Hematopoietic multipotent progenitor cell treated with erythropoietin and hydrocortisone succinate and interleukin-3 and kit ligand, for 8 days (in vitro differentiated cells): ENCODE data around the gene TYMP.
"Not testable (repeated sequence)": the region's sequence is repeated elsewhere in the genome, so short reads cannot be mapped to it uniquely, and the experiment has no call there.

Experiments
- DNase-seq: peaks from one replicate; pipeline ENCODE4 v3.0.0-alpha.2; 2015

TYMP gene

GRCh38 chr22:50523806-50524675 is 5.8 kb downstream of the TYMP start:
- DNase-seq: no peak

DNA sequence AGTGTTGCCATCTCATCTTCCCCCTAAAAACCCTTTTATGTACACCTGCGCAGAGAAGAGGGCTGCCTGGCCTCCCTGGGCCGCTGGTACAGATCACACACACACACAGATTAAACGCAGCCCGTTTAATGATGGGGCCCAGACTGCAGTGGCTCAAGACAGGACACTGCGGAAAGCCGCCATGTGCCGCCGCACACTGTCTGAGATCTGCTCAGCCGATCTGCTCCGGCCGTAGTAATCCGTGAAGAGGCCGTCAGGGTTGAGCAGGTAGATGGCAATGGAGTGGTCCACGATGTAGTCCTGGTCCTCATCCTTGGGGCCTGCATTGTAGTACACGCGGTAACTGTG is 6.4 kb downstream of the TYMP start:
- DNase-seq: no peak

DNA sequence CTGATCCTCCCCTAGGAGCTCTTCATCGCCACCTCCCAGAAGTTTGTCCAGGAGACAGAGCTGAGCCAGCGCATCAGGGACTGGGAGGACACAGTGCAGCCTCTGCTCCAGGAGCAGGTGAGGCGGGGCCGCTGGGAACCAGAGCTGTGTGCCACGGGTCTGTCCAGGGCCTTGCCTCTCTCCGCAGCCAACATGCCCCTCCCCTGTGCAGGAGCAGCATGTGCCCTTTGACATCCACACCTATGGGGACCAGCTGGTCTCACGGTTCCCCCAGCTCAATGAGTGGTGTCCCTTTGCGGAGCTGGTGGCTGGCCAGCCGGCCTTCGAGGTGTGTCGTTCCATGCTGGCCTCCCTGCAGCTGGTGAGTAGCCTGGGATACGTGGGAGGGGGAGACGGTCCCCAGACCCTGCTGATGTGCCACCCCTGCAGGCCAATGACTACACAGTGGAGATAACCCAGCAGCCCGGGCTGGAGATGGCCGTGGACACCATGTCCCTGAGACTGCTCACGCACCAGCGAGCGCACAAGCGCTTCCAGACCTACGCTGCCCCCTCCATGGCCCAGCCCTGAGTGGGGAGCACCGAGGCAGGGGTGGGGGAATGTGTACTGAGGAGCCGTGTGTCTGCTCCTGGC is 6.9 kb downstream of the TYMP start:
- no peak for DNase-seq

GRCh38 chr22:50522208-50522805 is 7.5 kb downstream of the TYMP start:
- DNase-seq: no peak

- no peak for DNase-seq
Measured at GRCh38 chr22:50521710-50522109, 8.1 kb downstream of the TYMP start.

GRCh38 chr22:50520826-50521453 is 8.9 kb downstream of the TYMP start:
- no peak for DNase-seq

DNA sequence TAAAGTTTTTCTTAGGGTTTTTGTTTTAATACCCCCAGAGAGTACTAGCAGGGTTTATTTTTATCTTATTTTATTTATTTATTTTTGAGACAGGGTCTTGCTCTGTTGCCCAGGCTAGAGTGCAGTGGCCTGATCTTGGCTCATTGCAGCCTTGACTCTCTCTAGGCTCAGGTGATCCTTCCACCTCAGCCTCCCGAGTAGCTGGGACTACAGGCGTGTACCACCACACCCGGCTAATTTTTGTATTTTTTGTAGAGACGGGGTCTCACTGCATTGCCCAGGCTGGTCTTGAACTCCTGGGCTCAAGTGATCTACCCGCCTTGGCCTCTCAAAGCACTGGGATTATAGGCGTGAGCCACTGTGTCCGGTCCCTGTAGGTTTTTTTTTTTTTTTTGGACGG is 9.6 kb downstream of the TYMP start:
- DNase-seq: not testable (repeated sequence)

GRCh38 chr22:50519151-50519550 is 10.7 kb downstream of the TYMP start:
- DNase-seq: no peak

DNA sequence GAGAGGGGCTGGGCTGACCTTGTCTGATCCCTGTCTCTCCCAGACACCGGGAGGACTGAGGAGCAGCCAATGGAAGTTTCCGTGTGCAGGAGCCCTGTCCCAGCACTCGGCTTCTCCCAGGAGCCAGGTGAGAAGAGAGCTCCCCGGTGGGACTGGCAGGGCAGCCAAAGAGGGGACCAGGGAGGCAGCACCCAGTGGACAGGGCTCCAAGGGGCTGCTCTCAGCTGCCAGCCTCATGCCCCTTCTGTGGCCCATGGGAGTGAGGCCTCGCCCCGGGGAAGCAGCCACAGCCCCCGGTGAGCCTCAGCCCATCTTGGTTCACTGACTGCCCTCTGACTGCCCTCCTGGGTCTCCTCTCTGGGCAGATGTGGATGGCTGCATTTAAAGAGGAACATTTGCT is 11.2 kb downstream of the TYMP start:
- no peak for DNase-seq

DNA sequence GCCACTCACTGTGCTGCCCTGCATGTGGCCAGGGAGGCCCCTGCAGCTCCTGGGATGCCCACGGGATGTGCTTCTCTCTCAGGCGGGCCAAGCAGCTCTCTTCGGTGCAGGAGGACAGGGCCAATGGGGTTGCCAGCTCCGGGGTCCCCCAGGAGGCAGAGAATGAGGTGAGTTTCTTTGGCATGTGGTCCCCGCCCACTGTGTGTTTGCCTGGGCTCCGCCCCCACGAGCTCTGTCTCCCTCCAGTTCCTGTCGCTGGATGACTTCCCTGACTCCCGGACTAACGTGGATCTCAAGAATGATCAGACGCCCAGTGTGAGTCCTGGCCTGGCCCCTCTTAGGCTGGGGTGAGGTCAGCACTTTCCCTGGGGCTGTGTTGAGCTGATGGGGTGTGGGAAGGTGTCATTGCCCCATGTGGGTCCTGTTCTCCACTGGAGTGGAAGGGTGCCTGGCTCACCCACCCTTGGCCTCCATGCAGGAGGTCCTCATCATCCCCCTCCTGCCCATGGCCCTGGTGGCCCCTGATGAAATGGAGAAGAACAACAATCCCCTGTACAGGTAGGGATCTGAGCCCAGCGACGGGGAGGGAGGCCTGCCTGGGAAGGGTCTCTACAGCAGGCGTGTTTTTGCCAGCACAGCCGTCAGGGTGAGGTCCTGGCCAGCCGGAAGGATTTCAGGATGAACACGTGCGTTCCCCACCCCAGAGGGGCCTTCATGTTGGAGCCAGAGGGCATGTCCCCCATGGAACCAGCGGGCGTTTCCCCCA is 12.1 kb downstream of the TYMP start:
- no peak for DNase-seq

DNA sequence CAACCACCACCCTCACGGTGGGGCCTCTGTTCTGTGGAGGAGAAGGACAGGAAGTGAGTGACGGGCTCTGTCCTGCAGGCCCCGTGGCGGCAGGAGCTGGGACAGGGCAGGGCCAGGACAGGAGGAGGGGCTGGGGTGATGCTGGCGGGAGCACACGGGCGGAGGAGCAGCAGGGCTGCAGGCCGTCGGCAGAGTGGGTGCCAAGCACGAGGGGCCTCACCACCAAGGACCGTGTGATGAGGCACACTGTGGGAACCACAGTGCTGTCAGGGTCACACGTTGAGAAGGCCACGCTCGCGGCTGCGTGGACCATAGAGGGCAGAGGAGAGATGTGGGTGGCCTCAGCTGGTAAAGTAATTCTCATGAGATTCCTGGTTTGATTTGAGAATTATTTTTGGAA is 12.9 kb downstream of the TYMP start:
- no peak for DNase-seq

- no peak for DNase-seq
Measured at GRCh38 chr22:50516068-50516467, 13.7 kb downstream of the TYMP start.

- DNase-seq: no peak
Measured at GRCh38 chr22:50513175-50513574, 16.6 kb downstream of the TYMP start.

DNA sequence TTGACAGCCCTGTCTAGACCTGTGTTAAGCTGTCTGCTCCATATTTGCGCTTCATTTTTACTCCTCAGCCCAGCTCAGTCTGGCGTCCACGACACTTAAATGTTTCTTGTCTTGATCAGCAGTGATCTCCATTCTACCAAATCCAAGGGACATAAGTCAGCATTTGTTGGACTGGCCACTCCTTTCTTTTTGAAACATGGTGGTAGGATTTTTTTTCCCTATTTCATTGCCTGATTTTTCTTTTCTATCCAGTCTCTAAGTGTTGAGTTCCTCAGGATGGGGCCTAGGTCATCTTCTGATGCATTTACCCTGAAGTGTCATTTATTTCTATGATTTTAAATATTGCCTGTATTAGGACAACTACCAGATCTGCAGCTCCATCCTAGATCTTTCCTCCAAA is 20.9 kb downstream of the TYMP start:
- no peak for DNase-seq

DNA sequence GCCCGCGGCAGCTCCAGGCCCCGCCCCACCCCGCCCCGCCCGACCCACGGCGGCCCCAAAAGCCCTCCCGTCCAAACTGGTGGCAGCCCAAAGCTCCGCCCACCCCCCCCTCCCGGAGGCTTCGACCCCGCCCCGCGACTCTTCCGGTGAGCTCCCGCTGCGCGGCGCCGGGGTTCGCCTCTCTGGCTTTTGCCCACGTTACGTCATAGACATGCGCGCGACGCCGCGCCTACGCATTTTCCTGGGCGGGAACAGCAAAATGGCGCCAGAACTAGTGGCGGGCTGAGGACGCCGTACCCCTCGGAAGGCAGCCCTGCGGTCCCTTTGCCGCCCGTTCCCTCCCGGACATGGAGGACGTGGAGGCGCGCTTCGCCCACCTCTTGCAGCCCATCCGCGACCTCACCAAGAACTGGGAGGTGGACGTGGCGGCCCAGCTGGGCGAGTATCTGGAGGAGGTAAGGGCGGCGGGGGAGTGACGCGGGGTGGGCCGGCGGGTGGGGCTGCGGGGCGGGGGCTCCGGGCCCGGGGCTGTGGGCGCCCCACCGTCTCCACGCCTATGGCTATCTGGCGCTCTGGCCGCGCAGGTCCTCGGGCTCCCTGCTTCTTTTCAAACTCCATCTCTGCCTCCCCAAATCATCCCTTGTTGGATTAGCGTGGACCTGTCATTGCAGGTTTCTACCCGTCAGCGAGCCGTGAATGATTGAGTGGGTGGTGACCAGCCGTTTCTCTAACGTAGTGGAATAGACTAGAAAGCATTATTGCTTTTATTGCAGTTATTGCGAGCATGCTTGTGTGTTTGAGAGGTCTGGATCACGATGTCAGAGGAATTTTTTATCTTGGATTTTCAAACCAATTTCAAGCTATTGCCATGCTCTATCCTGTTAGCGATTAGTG is 21.6 kb downstream of the TYMP start, which contains the start of gene NCAPH2:
TSS of gene NCAPH2 (plus strand) at position 234 of the 894 bp plus-strand sequence. CDS start at position 348, 114 bp downstream.
- DNase-seq: peak; percentile 95

DNA sequence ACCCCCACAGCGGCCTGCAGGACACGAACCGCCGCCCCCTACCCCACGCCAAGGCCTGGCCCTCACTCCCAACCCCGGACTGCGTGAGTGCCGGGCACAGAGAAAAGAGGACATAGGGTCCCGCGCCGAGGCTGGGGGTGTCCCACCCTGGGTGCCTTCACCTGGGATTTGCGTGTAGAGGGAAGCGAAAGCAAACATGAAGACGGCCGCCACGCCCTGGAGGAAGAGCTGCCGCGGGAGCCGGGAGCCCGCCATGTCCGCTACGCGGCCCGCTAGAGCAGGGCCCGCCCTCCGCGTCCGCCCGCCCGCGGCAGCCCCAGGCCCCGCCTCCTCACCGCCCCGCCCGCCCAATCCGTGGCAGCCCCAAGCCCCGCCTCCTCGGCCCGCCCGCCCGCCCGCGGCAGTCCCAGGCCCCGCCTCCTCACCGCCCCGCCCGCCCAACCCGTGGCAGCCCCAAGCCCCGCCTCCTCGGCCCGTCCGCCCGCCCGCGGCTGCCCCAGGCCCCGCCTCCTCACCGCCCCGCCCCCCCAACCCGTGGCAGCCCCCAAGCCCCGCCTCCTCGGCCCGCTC is 22.3 kb downstream of the TYMP start, which contains the start of gene LMF2:
TSS of gene LMF2 (minus strand) at position 282 of the 570 bp plus-strand sequence. CDS start at position 255, 27 bp downstream.
- peak; percentile 75 for DNase-seq

- no peak for DNase-seq
Measured at GRCh38 chr22:50506611-50507420, 23.0 kb downstream of the TYMP start.

GRCh38 chr22:50505776-50506610 is 23.8 kb downstream of the TYMP start:
- DNase-seq: no peak

DNA sequence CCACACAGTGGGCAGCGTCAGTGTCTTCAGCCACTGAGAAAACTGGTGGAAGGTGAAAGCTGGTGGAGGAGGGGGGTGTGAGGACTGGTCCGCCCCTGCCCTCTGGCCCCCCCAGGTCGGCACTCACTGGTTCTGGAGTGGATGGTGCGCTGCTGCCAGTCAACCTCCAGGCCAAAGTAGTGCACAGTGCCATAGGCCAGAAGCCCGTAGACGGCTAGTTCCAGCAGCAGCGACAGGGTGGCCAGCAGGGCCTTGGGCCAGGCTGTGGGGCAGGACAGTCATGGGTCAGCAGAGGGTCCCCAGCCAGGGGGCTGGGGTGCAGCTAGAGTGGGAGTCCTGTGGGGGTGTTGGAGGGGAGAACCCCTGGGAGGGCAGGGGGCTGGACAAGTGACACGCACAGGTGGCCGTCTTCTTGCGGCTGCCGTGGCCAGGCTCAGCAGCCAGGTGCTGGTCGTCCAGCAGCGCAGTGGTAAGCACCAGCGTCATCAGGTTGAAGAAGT is 24.5 kb downstream of the TYMP start:
- no peak for DNase-seq
